H1 (cell line): ENCODE data around the gene SNX32. TPM values are rescaled to one million over a fixed set of nuclear protein-coding genes. Genes with fewer than 3 reads are reported as not detected.

Source experiments
- BRCA1 ChIP-seq: IDR thresholded peaks from 2 replicates; pipeline ENCODE4 v1.6.1; 2012; ENCODE audit warnings: low read depth, low read length, improper control_type of control experiment
- CBX5 ChIP-seq: fragments of 300-800, 300-1000 bp; sonication (generic); IDR thresholded peaks from 2 replicates; pipeline ENCODE4 v1.7.1; 2016; ENCODE audit warnings: antibody characterized with exemption, low read length, low read depth
- CHD1 ChIP-seq: IDR thresholded peaks from 2 replicates; pipeline ENCODE4 v1.6.1; 2012; ENCODE audit warnings: low read depth, low read length, improper control_type of control experiment
- EP300 ChIP-seq, 2 experiments: IDR thresholded peaks; 1 replicate in 1 of 2; 2 replicates in 1 of 2; pipeline ENCODE4 v1.6.1; 2011 to 2012; ENCODE audit warnings: low read depth in 2 of 2, low read length in 2 of 2, mild to moderate bottlenecking in 2 of 2, borderline replicate concordance in 1 of 2, inconsistent platforms in 1 of 2, moderate library complexity in 1 of 2
- FOSL1 ChIP-seq: IDR thresholded peaks from 2 replicates; pipeline ENCODE4 v1.6.1; 2011; ENCODE audit warnings: mild to moderate bottlenecking, low read depth, low read length, moderate library complexity; ENCODE audit not compliant: insufficient read depth
- GABPA ChIP-seq: IDR thresholded peaks from 2 replicates; pipeline ENCODE4 v1.6.1; 2011; ENCODE audit warnings: mild to moderate bottlenecking, low read length, moderate library complexity, borderline replicate concordance; ENCODE audit not compliant: insufficient read depth
- GTF2F1 ChIP-seq: IDR thresholded peaks from 2 replicates; pipeline ENCODE4 v1.6.1; 2012; ENCODE audit warnings: low read depth, low read length, improper control_type of control experiment, borderline replicate concordance
- KDM1A ChIP-seq: fragments of 200-600, 300-600 bp; sonication (generic); IDR thresholded peaks from 2 replicates; pipeline ENCODE4 v1.7.1; 2016; ENCODE audit warnings: mild to moderate bottlenecking, low read length, borderline replicate concordance
- KDM4A ChIP-seq: IDR thresholded peaks from one replicate; pipeline ENCODE4 v1.7.1; 2012; ENCODE audit warnings: low read depth, mild to moderate bottlenecking, moderate library complexity, low read length, inconsistent platforms; ENCODE audit not compliant: severe bottlenecking
- KDM5A ChIP-seq: fragments of 200-600 bp; IDR thresholded peaks from 2 replicates; pipeline ENCODE4 v1.7.1; 2012; ENCODE audit warnings: mild to moderate bottlenecking, low read length, inconsistent platforms, mixed read lengths
- MAFK ChIP-seq: IDR thresholded peaks from 2 replicates; pipeline ENCODE4 v1.6.1; 2012; ENCODE audit warnings: low read depth, mild to moderate bottlenecking, improper control_type of control experiment, low read length
- NRF1 ChIP-seq: IDR thresholded peaks from 2 replicates; pipeline ENCODE4 v1.6.1; 2011; ENCODE audit warnings: mild to moderate bottlenecking, low read depth, low read length, improper control_type of control experiment
- POLR2AphosphoS5 ChIP-seq: IDR thresholded peaks from 2 replicates; pipeline ENCODE4 v1.6.1; 2011; ENCODE audit warnings: low read depth, low read length
- RBBP5 ChIP-seq: IDR thresholded peaks from 2 replicates; pipeline ENCODE4 v1.7.1; 2012; ENCODE audit warnings: low read depth, mild to moderate bottlenecking, inconsistent platforms, low read length, moderate library complexity, borderline replicate concordance
- RXRA ChIP-seq: IDR thresholded peaks from 2 replicates; pipeline ENCODE4 v1.6.1; 2011; ENCODE audit warnings: low read depth, mild to moderate bottlenecking, low read length, moderate library complexity; ENCODE audit not compliant: insufficient read depth
- SIRT6 ChIP-seq: IDR thresholded peaks from one replicate; pipeline ENCODE4 v1.7.1; 2012; ENCODE audit warnings: low read length, inconsistent platforms
- SRF ChIP-seq: IDR thresholded peaks from 2 replicates; pipeline ENCODE4 v1.6.1; 2011; ENCODE audit warnings: mild to moderate bottlenecking, low read depth, low read length, moderate library complexity
- TBP ChIP-seq: IDR thresholded peaks from 2 replicates; pipeline ENCODE4 v1.6.1; 2011; ENCODE audit warnings: low read depth, low read length, improper control_type of control experiment
- TCF12 ChIP-seq: IDR thresholded peaks from 2 replicates; pipeline ENCODE4 v1.6.1; 2011; ENCODE audit warnings: low read depth, mild to moderate bottlenecking, low read length
- YY1 ChIP-seq: IDR thresholded peaks from 2 replicates; pipeline ENCODE4 v1.6.1; 2011; ENCODE audit warnings: low read depth, mild to moderate bottlenecking, low read length
- polyA plus RNA-seq, 7 experiments: library from polyadenylated mRNA; depleted of rRNA in 3 of 7; stranded (reverse) in 5 of 7; unstranded in 2 of 7; fragments of >200 nt in 5 of 7; fragments of 200-250 nt in 2 of 7; gene quantifications; 1 replicate in 5 of 7; 2 replicates in 1 of 7; 4 replicates in 1 of 7; pipeline versions ENCODE4 v1.2.1 to v1.2.3, GENCODE V29; 2011 to 2013; ENCODE audit warnings: missing spikeins in 2 of 7, mixed read lengths in 2 of 7
- total RNA-seq: library from RNA; stranded (reverse); fragmentation: NEBNext Ultra II Directional; extraction: Animal tissue kit (Norgen Biotek cat#: 25700); gene quantifications from 2 replicates; pipeline ENCODE4 v1.2.1, GENCODE V29; 2021
- TF ChIP-seq, protein P1 (sequence below): IDR thresholded peaks from 2 replicates; pipeline ENCODE4 v1.6.1; 2012; ENCODE audit warnings: inconsistent platforms

The SNX32 gene
- total and polyA plus RNA-seq, 2 of the 8 experiments (the other 6 are each of a cell fraction or from before 2014, with no cell fraction given): 0.76 to 2.2 TPM

DNA sequence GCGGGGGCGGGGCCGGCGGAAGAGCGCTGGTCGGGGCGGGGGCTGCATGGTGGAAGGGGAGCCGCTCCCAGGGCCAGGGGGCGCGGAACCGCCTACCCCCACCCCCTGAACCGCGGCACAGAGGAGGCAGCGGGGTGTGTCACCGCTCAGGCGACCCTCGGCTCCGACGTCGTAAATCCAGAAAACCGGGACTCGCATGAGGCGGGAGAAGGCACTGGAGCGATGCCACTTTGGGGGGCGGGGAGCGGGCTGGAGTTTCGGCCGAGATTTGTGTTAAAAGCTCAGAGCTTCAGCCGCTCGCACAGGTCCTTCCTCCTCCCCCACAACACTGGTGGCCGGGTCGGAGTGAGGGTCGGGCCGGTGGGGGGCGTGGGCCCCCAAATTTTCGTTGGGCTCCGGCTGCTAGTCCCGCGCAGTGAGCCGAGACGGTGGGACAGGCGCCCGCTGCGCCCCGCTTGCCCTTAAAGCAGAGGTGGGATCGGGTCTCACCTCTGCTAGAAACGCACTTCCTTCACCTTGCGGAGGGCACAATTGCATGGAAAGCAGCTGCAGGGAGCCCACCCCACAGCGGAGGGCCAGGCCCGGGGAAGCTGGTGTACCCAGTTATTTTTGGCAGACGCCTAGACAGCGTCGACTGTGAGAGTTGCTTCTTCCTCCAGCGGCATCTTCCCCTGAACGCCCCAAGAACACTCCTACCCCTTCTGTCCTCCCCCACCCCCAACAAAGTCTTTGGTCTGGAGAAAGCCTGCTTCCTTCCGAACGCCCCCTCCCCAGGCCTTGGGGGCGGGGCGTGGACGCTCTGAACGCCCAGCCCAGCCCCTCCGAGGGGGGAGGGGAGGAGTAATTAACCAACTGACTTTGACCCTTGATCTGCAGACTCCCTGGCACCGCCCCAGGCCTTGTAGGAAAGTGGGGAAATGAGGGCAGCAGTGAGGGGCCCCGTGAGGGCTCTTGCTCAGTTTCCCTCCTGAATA, 45.8 kb upstream of the SNX32 start (continued):
- TF ChIP-seq KDM5A: no peak
- peak; percentile 76 for TF ChIP-seq KDM4A
- no peak for TF ChIP-seq BRCA1
- TF ChIP-seq CBX5: no peak
- no peak for TF ChIP-seq MAFK
- TF ChIP-seq SIRT6: no peak
- TF ChIP-seq CHD1: no peak
- no peak for TF ChIP-seq YY1
- TF ChIP-seq POLR2AphosphoS5: no peak
- TF ChIP-seq FOSL1: no peak
- no peak for TF ChIP-seq KDM1A
- no peak for TF ChIP-seq GTF2F1
- TF ChIP-seq RXRA: no peak
- no peak for TF ChIP-seq SRF
- TF ChIP-seq, protein P1, sequence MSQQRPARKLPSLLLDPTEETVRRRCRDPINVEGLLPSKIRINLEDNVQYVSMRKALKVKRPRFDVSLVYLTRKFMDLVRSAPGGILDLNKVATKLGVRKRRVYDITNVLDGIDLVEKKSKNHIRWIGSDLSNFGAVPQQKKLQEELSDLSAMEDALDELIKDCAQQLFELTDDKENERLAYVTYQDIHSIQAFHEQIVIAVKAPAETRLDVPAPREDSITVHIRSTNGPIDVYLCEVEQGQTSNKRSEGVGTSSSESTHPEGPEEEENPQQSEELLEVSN: peak; percentile 70
- peak; percentile 34 for TF ChIP-seq RBBP5
- 0 out of 2 replicates have a peak, but pooled peaks have one; percentile 7 for TF ChIP-seq TBP
- no peak for TF ChIP-seq NRF1
- no peak for TF ChIP-seq GABPA
- TF ChIP-seq EP300 (IDR thresholded peaks at IDR 0.05; ENCODE audit: borderline replicate concordance in 1 of 2, low read depth in 2 of 2, low read length in 2 of 2): 0 out of 3 replicates have a peak, but pooled peaks of 1 of the 2 experiments have one; percentile 14
- TF ChIP-seq TCF12: no peak
